H1 (cell line): Measurements from ENCODE around the gene UPK1B.

Source experiments
- CEBPB ChIP-seq: IDR thresholded peaks from 2 replicates; pipeline ENCODE4 v1.6.1; 2012; ENCODE audit warnings: low read depth, low read length
- EP300 ChIP-seq, 2 experiments: IDR thresholded peaks; 1 replicate in 1 of 2; 2 replicates in 1 of 2; pipeline ENCODE4 v1.6.1; 2011 to 2012; ENCODE audit warnings: low read depth in 2 of 2, low read length in 2 of 2, mild to moderate bottlenecking in 2 of 2, borderline replicate concordance in 1 of 2, inconsistent platforms in 1 of 2, moderate library complexity in 1 of 2
- POLR2AphosphoS5 ChIP-seq: IDR thresholded peaks from 2 replicates; pipeline ENCODE4 v1.6.1; 2011; ENCODE audit warnings: low read depth, low read length

GRCh38 chr3:119240591-119241434 lies 67.4 kb downstream of the UPK1B start, which contains the start of gene B4GALT4:
- TF ChIP-seq CEBPB, result no peak
- no peak for TF ChIP-seq EP300 (IDR thresholded peaks at IDR 0.05; ENCODE audit: borderline replicate concordance in 1 of 2, low read depth in 2 of 2, low read length in 2 of 2)
- TF ChIP-seq POLR2AphosphoS5, result peak; percentile 37; the same call in 1 of the 2 replicates
